HepG2 (cell line): ENCODE data around the gene B4GALT5. TPM values are rescaled to one million over a fixed set of nuclear protein-coding genes. Genes with fewer than 3 reads are reported as not detected.
A peak's percentile ranks its signal among the peaks of the same experiment; 100 is the strongest.

Experiments used
- ARID3A ChIP-seq: IDR thresholded peaks from 2 replicates; pipeline ENCODE4 v1.6.1; 2012; ENCODE audit warnings: low read depth, low read length, improper control_type of control experiment
- ATF7 ChIP-seq, 2 experiments: fragments of 450-650 bp in 1 of 2; sonication (generic) in 1 of 2; formaldehyde crosslinking in 1 of 2; IDR thresholded peaks; 2 replicates each; pipeline versions ENCODE4 v1.4.0 to v1.6.1; 2016 to 2020; ENCODE audit warnings: antibody characterized with exemption in 1 of 2, mild to moderate bottlenecking in 1 of 2, missing genetic modification reagents in 1 of 2
- BRF2 ChIP-seq: sonication (generic); formaldehyde crosslinking; IDR thresholded peaks from 2 replicates; pipeline ENCODE4 v1.8.1; 2022; ENCODE audit warnings: mild to moderate bottlenecking, missing genetic modification reagents
- GTF2F1 ChIP-seq: fragments of 150-350 bp; IDR thresholded peaks from 2 replicates; pipeline ENCODE4 v1.6.1; 2014; ENCODE audit warnings: low read length
- IKZF4 ChIP-seq: sonication (generic); formaldehyde crosslinking; IDR thresholded peaks from 2 replicates; pipeline ENCODE4 v1.5.1; 2020; ENCODE audit warnings: borderline replicate concordance, mild to moderate bottlenecking, low read depth, missing genetic modification reagents; ENCODE audit errors: not compliant biosample characterization
- MIER3 ChIP-seq: IDR thresholded peaks from 2 replicates; pipeline ENCODE4 v1.6.1; 2016; ENCODE audit warnings: missing compliant biosample characterization, borderline replicate concordance
- SATB2 ChIP-seq: sonication (generic); formaldehyde crosslinking; IDR thresholded peaks from 2 replicates; pipeline ENCODE4 v1.5.0; 2020; ENCODE audit warnings: missing genetic modification reagents
- SRSF4 ChIP-seq: fragments of 200-400 bp; formaldehyde crosslinking; IDR thresholded peaks from one replicate; pipeline ENCODE4 v1.6.1; 2018; ENCODE audit warnings: mild to moderate bottlenecking, low read depth, low read length, moderate library complexity; ENCODE audit not compliant: poor library complexity, severe bottlenecking
- SSRP1 ChIP-seq: IDR thresholded peaks from 2 replicates; pipeline ENCODE4 v1.6.1; 2016; ENCODE audit warnings: control low read depth
- TOE1 ChIP-seq: sonication (generic); formaldehyde crosslinking; IDR thresholded peaks from 2 replicates; pipeline ENCODE4 v1.4.0; 2020; ENCODE audit warnings: mild to moderate bottlenecking, missing genetic modification reagents
- TOPORS ChIP-seq: sonication (generic); formaldehyde crosslinking; IDR thresholded peaks from 2 replicates; pipeline ENCODE4 v1.8.0; 2023; ENCODE audit warnings: mild to moderate bottlenecking, missing genetic modification reagents
- ZBTB14 ChIP-seq: sonication (generic); formaldehyde crosslinking; IDR thresholded peaks from 2 replicates; pipeline ENCODE4 v1.4.0; 2020; ENCODE audit warnings: missing genetic modification reagents
- ZBTB43 ChIP-seq: sonication (generic); formaldehyde crosslinking; conservative IDR thresholded peaks from 2 replicates; pipeline ENCODE4 v1.4.0; 2020; ENCODE audit warnings: missing genetic modification reagents
- ZFX ChIP-seq: sonication (generic); formaldehyde crosslinking; IDR thresholded peaks from 2 replicates; pipeline ENCODE4 v1.4.0; 2020; ENCODE audit warnings: mild to moderate bottlenecking, low read depth, missing genetic modification reagents, moderate library complexity
- ZKSCAN8 ChIP-seq: IDR thresholded peaks from 2 replicates; pipeline ENCODE4 v1.6.1; 2016; ENCODE audit warnings: borderline replicate concordance, missing genetic modification reagents, missing compliant biosample characterization
- ZNF18 ChIP-seq: sonication (generic); formaldehyde crosslinking; IDR thresholded peaks from 2 replicates; pipeline ENCODE4 v1.8.0; 2022; ENCODE audit warnings: mild to moderate bottlenecking, missing genetic modification reagents; ENCODE audit not compliant: insufficient replicate concordance
- ZNF598 ChIP-seq: sonication (generic); formaldehyde crosslinking; IDR thresholded peaks from 2 replicates; pipeline ENCODE4 v1.5.1; 2020; ENCODE audit warnings: mild to moderate bottlenecking, missing genetic modification reagents, borderline replicate concordance
- ZNF816 ChIP-seq: sonication (generic); formaldehyde crosslinking; IDR thresholded peaks from 2 replicates; pipeline ENCODE4 v1.8.0; 2022; ENCODE audit warnings: missing genetic modification reagents, mild to moderate bottlenecking, borderline replicate concordance
- polyA plus RNA-seq, 8 experiments: library from polyadenylated mRNA; depleted of rRNA in 3 of 8; stranded (reverse) in 7 of 8; unstranded in 1 of 8; fragments of >200 nt; fragmentation: Illumina TruSeq in 4 of 8; extraction: Trizol in 4 of 8; gene quantifications; 2 replicates each; pipeline versions ENCODE4 v1.2.1 to v1.2.3, GENCODE V29; 2011 to 2016; ENCODE audit warnings: low read depth in 4 of 8, missing spikeins in 1 of 8, mixed read lengths in 1 of 8; ENCODE audit not compliant: insufficient read depth in 1 of 8
- total RNA-seq, 5 experiments: library from RNA; depleted of rRNA; stranded (reverse); fragments of >200 nt; fragmentation: Illumina TruSeq; extraction: Trizol; gene quantifications; 2 replicates each; pipeline ENCODE4 v1.2.3, GENCODE V29; 2016; ENCODE audit warnings: low read depth in 1 of 5

The B4GALT5 gene
- total and polyA plus RNA-seq, 2 of the 13 experiments (the other 11 are each of a cell fraction or from before 2014, with no cell fraction given): 27.3 to 30.9 TPM

GRCh38 chr20:49690899-49691620, 22.6 kb downstream of the B4GALT5 start (continued):
- peak; percentile 37; the same call in 1 of the 2 replicates for TF ChIP-seq ATF7 (IDR thresholded peaks at IDR 0.05)
- peak; percentile 85 for TF ChIP-seq ATF7 (CRISPR knock-in tag; IDR thresholded peaks at IDR 0.05)
- TF ChIP-seq ZNF816 (CRISPR knock-in tag): no peak
- peak; percentile 81; the same call in 1 of the 2 replicates for TF ChIP-seq MIER3
- no peak for TF ChIP-seq GTF2F1
- TF ChIP-seq ZBTB43 (CRISPR knock-in tag): peak; percentile 95
- peak; percentile 38 for TF ChIP-seq IKZF4 (CRISPR knock-in tag)
- no peak for TF ChIP-seq SATB2 (CRISPR knock-in tag)
- TF ChIP-seq SRSF4: no peak
- peak; percentile 51 for TF ChIP-seq ZNF18
- TF ChIP-seq ARID3A: peak; percentile 93
- TF ChIP-seq TOE1: 0 out of 2 replicates have a peak, but pooled peaks have one; percentile 45
- TF ChIP-seq TOPORS (CRISPR knock-in tag): 0 out of 2 replicates have a peak, but pooled peaks have one; percentile 59
- TF ChIP-seq ZFX (CRISPR knock-in tag): peak; percentile 54; the same call in 1 of the 2 replicates
- TF ChIP-seq ZBTB14: no peak
- 0 out of 2 replicates have a peak, but pooled peaks have one; percentile 23 for TF ChIP-seq BRF2 (CRISPR knock-in tag)
- peak; percentile 74; the same call in 1 of the 2 replicates for TF ChIP-seq ZKSCAN8 (CRISPR knock-in tag)
- peak; percentile 31; the same call in 1 of the 2 replicates for TF ChIP-seq ZNF598 (CRISPR knock-in tag)
- TF ChIP-seq SSRP1 (CRISPR knock-in tag): 0 out of 2 replicates have a peak, but pooled peaks have one; percentile 46
